Measurements from ENCODE around the gene TMEM258.

TMEM258 gene

DNA sequence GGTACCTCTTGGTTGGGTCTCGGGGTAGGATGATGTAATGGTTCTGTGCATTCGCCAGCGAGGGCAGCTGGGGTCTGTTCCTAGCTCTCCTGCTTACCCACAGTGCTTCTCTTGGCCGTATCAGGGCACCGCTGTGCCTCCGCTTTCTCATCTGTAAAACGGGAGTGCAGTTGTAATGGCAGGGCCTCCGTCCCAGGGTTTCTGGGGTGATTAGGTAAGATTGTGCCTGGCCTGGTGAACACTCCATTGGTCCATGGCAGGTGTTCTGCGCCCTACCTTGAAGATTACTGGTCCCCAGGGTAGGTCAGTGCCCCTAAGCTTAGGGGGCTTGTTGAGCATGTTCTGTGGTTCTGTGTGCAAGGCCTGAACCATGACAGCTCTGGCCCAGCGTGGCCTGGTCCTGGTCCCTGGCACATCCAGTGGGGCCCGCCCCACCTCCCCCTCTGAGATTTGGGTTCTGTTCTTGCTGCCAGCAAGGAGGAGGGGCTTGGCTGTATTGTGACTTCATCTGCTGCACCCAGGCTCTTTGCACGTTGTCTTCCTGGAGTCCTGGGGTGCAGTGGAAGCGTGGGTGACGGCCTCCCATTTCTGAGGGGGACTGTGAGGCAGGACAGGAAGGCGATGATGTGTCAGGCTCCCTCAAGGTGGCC lies 35.1 kb downstream of the TMEM258 start:
- Histone ChIP-seq H3K9me3 (ENCODE audit: control insufficient read depth, insufficient read depth, low read depth, low read length) (no peaks in the 10 kb centered on the region), H3K4me1 (ENCODE audit: control insufficient read depth, insufficient read depth, low read length) (no peaks in the 10 kb centered on the region; the same call in 1 of the 2 replicates), H3K36me3 (ENCODE audit: control insufficient read depth in 2 of 2, insufficient read depth in 1 of 2, low read length in 2 of 2) (no peaks in the 10 kb centered on the region), H3K27ac (ENCODE audit: extremely low read depth, low read depth, low read length) (no peak overlapping the region), H3K4me3 (ENCODE audit: low read depth, low read length) (no peak overlapping the region)
- CTCF ChIA-PET = interaction anchor here (0.5 to 1.6 kb wide), 5 partner anchors 10 to 318 kb away, joined by 3 to 8 read pairs (median 7); no protein-coding TSS in a partner anchor
- TF ChIP-seq ZNF692 (tag by site-specific recombination; IDR thresholded peaks at IDR 0.05) (peak; percentile 76; the same call in 1 of the 2 replicates), ZNF350 (tag by site-specific recombination; IDR thresholded peaks at IDR 0.05) (no peak), ZNF623 (tag by site-specific recombination; IDR thresholded peaks at IDR 0.05) (0 out of 2 replicates have a peak, but pooled peaks have one; percentile 16)
- POLR2A ChIA-PET = no interaction called here

DNA sequence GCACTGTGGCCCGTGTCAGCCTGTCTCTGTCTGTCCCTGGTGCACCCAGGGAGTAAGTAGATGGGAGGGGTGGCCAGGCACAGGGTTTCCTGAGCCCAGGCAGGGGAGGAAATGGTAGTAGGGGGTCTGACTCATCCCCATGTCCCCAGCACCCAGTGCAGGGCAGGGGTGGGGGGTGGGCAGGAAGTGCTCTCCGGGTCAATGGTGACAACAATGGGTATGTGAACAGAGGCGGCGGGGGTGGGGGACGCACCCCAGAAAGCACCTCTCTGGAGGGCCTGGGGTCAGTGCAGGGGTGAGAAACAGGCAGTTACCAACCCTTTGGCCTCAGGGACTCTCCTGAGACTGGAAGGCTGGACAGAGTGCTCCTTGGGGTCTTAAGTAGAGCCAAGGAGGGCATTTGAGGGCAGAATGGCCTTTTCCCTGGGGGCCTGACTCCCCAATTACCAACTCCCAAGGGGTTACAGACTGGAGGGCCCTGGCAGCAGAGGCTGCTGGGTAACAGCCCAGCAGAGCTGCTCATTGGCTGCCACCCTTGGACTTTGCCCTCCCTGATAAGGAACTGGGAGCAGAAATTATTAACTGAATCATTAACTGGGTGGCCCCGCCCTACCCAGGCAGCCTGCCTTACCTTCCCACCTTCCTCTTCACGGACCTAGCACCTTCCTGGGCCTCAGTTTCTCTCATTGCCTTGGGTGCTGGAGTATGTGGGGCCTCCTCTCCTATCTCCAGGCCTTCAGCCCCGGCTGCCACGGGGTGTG lies 35.8 kb downstream of the TMEM258 start:
- H3K9me3 ChIP-seq (ENCODE audit: control insufficient read depth, insufficient read depth, low read depth, low read length) = no peaks in the 10 kb centered on the region
- POLR2A ChIA-PET = no interaction called here
- H3K4me3 ChIP-seq (ENCODE audit: low read depth, low read length) = no peak overlapping the region
- H3K4me1 ChIP-seq (ENCODE audit: control insufficient read depth, insufficient read depth, low read length) = no peaks in the 10 kb centered on the region; the same call in 1 of the 2 replicates
- no peak overlapping the region for H3K27ac ChIP-seq (ENCODE audit: extremely low read depth, low read depth, low read length)
- TF ChIP-seq HOXC10 (CRISPR knock-in tag; IDR thresholded peaks at IDR 0.05) (no peak), ZFHX2 (tag by site-specific recombination; conservative IDR thresholded peaks at IDR 0.05) (peak; percentile 36; the same call in 1 of the 2 replicates), SP2 (tag by site-specific recombination; IDR thresholded peaks at IDR 0.05) (peak; percentile 30), ZNF623 (tag by site-specific recombination; IDR thresholded peaks at IDR 0.05) (no peak), ZNF677 (tag by site-specific recombination; IDR thresholded peaks at IDR 0.05) (no peak), GLIS2 (tag by site-specific recombination; IDR thresholded peaks at IDR 0.05) (peak; percentile 50), ZIC2 (tag by site-specific recombination; IDR thresholded peaks at IDR 0.05) (peak; percentile 68), HIC1 (tag by site-specific recombination; IDR thresholded peaks at IDR 0.05) (no peak), ZNF76 (tag by site-specific recombination; IDR thresholded peaks at IDR 0.05; ENCODE audit: borderline replicate concordance, low read depth) (peak; percentile 52; the same call in 1 of the 2 replicates), ZNF148 (tag by site-specific recombination; IDR thresholded peaks at IDR 0.05; ENCODE audit: borderline replicate concordance) (no peak), IKZF3 (tag by site-specific recombination; IDR thresholded peaks at IDR 0.05) (no peak), ZXDB (tag by site-specific recombination; IDR thresholded peaks at IDR 0.05) (peak; percentile 68; the same call in 1 of the 2 replicates), GLIS1 (tag by site-specific recombination; IDR thresholded peaks at IDR 0.05) (peak; percentile 94), ZNF544 (tag by site-specific recombination; IDR thresholded peaks at IDR 0.05) (no peak), MZF1 (tag by site-specific recombination; IDR thresholded peaks at IDR 0.05; ENCODE audit: borderline replicate concordance) (no peak)
- no peaks in the 10 kb centered on the region for H3K36me3 ChIP-seq (ENCODE audit: control insufficient read depth in 2 of 2, insufficient read depth in 1 of 2, low read length in 2 of 2)
- CTCF ChIA-PET = interaction anchor here (0.7 to 1.6 kb wide), 5 partner anchors 10 to 31 kb away, joined by 3 to 8 read pairs (median 4); no protein-coding TSS in a partner anchor

All from HEK293 (cell line).